MM.1S (cell line): ENCODE results near the gene SEPTIN10.

Experiments
- EZH2 ChIP-seq: fragments of 300-600 bp; sonication (generic); optimal IDR thresholded peaks from 2 replicates; pipeline ENCODE3; 2017; ENCODE audit warnings: low read depth, mild to moderate bottlenecking, antibody characterized with exemption, low read length, mixed read lengths
- EZH2phosphoT487 ChIP-seq: fragments of 300-600 bp; sonication (generic); IDR thresholded peaks from 2 replicates; pipeline ENCODE4 v1.6.1; 2018; ENCODE audit warnings: antibody characterized with exemption, low read length
- TF ChIP-seq, protein P1 (sequence below): fragments of 300-600 bp; sonication (generic); IDR thresholded peaks from 2 replicates; pipeline ENCODE4 v1.5.1; 2016; ENCODE audit warnings: antibody characterized with exemption, low read length, mixed read lengths

DNA sequence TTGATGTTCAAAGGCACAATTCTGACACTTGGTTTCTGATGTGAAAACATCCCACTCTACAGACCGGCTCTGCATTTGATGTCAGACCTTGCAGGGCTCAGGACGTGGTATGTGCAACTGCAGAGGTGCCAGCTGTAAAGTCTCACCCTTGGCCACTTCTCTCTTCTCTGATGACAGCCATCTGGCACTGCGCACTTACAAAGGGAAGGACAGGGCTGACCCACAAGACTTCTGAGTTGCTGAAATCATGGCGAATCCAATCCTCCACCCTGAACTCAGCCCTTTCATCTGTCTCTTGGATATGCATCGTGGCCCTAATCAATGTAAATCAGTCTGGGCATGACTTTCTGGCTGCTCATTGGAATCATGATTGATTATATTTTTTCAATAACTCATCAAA, 82.5 kb downstream of the SEPTIN10 start:
- TF ChIP-seq, protein P1, sequence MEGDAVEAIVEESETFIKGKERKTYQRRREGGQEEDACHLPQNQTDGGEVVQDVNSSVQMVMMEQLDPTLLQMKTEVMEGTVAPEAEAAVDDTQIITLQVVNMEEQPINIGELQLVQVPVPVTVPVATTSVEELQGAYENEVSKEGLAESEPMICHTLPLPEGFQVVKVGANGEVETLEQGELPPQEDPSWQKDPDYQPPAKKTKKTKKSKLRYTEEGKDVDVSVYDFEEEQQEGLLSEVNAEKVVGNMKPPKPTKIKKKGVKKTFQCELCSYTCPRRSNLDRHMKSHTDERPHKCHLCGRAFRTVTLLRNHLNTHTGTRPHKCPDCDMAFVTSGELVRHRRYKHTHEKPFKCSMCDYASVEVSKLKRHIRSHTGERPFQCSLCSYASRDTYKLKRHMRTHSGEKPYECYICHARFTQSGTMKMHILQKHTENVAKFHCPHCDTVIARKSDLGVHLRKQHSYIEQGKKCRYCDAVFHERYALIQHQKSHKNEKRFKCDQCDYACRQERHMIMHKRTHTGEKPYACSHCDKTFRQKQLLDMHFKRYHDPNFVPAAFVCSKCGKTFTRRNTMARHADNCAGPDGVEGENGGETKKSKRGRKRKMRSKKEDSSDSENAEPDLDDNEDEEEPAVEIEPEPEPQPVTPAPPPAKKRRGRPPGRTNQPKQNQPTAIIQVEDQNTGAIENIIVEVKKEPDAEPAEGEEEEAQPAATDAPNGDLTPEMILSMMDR = no peak
- TF ChIP-seq EZH2phosphoT487 = no peak
- no peak for TF ChIP-seq EZH2
